ES-I3 (cell line): ENCODE results near the gene IGFLR1.
"Not testable (repeated sequence)": the region's sequence is repeated elsewhere in the genome, so short reads cannot be mapped to it uniquely, and the experiment has no call there.

Experiments used
- H3K36me3 ChIP-seq: 2 replicates; pipeline ENCODE4 v1.6.1; 2013; ENCODE audit warnings: mild to moderate bottlenecking, low read length, control low read depth, moderate library complexity; ENCODE audit not compliant: insufficient read depth
- H3K4me1 ChIP-seq: 2 replicates; pipeline ENCODE4 v1.6.1; 2013; ENCODE audit warnings: mild to moderate bottlenecking, control low read depth, low read length; ENCODE audit not compliant: insufficient read depth
- H3K9ac ChIP-seq: 2 replicates; pipeline ENCODE4 v1.6.1; 2013; ENCODE audit warnings: low read depth, mild to moderate bottlenecking, low read length, moderate library complexity
- H3K9me3 ChIP-seq: 2 replicates; pipeline ENCODE4 v1.6.1; 2013; ENCODE audit warnings: mild to moderate bottlenecking, low read length, moderate library complexity; ENCODE audit not compliant: control insufficient read depth, insufficient read depth

IGFLR1 gene

DNA sequence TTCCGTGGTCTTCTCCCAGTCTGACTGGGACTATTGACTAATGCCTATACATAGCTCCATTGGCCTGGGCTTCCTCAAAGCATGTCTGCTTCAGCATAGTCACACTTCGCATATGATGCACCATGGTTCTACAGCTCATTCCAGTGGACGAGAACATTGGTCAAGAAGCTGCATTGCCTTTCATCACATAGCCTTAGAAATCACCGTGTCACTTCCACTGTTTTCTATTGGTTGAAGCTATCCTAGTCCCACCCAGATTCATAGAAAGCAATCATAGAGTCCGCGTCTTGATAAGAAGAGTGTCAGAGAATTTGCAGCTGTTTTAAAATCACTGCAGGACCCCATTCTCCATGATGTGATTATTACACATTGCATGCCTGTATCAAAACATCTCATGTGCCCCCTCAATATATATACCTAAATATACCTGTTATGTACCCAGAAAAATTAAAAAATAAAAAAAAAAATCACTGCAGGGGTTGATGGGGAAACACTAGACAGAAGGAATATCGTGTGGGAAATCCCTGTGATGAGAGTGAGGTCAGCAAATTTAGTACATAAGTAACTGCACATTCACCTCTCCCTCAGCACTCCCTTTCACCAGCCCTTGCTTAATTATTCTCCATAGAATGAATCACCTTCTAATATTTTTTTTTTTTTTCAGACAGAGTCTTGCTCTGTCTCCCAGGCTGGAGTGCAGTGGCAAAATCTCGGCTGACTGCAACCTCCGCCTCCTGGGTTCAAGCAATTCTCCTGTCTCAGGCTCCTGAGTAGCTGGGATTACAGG, 31.0 kb upstream of the IGFLR1 start:
- Histone ChIP-seq H3K4me1 (peaks cover 13% of the 10 kb centered on the region), H3K36me3 (no peaks in the 10 kb centered on the region), H3K9ac (no peak overlapping the region), H3K9me3 (no peaks in the 10 kb centered on the region)

DNA sequence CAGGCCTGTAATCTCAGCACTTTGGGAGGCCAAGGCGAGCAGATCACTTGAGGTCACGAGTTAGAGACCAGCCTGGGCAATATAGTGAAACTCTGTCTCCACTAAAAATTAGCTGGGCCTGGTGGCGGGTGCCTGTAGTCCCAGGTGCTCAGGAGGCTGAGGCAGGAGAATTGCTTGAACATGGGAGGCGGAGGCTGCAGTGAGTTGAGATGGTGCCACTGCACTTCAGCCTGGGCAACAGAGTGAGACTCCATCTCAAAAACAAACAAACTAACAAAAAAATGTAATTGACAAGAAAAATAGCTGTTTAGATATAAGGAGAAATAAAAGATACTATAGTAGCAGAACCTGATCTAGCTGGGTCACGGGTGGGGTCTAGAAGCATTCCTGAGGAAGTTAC, 30.1 kb upstream of the IGFLR1 start:
- not testable (repeated sequence) for H3K9me3 ChIP-seq, H3K9ac ChIP-seq, H3K36me3 ChIP-seq
- peaks cover 10% of the 10 kb centered on the region for H3K4me1 ChIP-seq

DNA sequence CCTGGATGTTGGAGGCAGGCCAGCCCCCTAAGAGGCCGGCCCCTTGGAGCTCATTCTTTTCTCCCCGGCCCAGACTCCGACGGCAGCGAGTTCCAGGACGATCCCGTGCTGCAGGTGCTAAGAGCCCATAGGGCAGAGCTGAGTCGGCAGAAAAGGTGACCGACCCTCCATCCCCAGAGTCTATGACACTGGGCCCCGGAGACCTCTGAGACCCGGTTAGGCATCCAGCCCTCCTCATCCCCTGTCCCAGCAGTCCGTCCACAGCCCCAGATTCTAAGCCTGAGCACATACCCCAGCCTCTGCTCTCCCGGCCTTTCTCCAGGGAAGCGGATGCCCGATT, 25.8 kb upstream of the IGFLR1 start:
- Histone ChIP-seq H3K36me3 (no peaks in the 10 kb centered on the region; the same call in 1 of the 2 replicates), H3K9ac (no peak overlapping the region), H3K9me3 (no peaks in the 10 kb centered on the region), H3K4me1 (no peaks in the 10 kb centered on the region; the same call in 1 of the 2 replicates)

DNA sequence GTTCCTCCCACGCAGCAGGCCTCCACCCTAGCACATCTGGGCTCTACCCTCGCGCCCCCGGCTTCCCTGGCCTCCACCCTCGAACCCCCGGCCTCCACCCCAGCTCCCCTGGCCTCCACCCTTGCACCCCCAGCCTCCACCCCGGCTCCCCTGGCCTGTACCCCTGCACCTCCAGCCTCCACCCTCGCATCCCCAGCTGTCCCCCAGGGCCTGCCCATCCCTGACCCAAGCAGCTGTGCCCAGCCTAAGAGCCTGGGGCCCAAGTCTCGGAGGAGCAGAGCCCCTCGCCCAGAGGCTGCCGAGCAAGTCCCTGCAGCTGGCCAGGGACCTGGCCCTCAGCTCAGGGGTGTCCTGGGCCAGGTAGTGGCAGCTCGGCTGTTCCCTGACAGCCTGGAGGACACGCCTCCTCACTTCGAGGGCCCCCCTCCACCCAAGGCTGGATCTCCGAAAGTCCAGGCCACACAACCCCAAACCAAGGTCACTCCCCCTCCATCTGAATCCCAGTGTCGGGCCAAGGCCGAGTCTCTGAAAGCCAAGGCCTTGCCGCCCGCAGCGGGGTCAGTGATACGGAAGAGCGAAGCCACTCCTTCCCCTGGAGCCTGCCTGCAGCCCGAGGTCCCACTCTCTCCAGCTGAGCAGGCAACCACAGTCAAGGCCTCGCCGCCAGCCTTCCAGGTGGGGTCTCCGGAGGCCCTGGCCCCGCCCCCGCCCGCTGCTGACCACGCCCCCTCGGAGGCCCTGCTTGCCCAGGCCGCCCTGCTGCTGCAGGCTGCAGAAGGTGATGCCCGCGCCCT, 25.2 kb upstream of the IGFLR1 start:
- no peak overlapping the region for H3K9ac ChIP-seq
- H3K36me3 ChIP-seq, result no peaks in the 10 kb centered on the region; the same call in 1 of the 2 replicates
- H3K4me1 ChIP-seq, result no peaks in the 10 kb centered on the region; the same call in 1 of the 2 replicates
- H3K9me3 ChIP-seq, result no peaks in the 10 kb centered on the region

DNA sequence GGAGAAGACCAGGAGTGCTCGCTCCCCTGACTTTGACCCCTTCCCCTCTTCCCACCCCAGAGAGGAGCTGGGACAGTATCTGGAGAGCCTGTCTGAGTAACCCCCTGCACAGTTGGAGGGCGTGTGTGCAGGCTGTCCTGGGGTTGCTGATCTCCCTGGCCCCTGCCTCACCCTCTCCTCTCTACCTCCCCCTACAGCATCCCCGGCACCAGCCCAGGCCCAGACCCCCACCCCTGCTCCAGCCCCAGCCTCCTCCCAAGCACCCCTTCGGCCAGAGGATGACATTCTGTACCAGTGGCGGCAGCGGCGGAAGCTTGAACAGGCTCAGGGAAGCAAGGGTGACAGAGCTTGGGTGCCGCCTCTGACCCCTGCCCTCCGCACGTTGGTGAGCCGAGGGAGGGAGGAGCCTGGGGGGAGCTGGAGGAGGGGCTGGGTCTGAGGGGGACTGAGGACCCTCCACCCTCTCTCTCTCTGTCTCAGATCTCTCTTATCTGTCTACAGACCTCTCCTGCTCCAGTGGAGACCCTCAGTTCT, 24.4 kb upstream of the IGFLR1 start:
- Histone ChIP-seq H3K4me1 (no peaks in the 10 kb centered on the region; the same call in 1 of the 2 replicates), H3K9ac (no peak overlapping the region), H3K36me3 (no peaks in the 10 kb centered on the region; the same call in 1 of the 2 replicates), H3K9me3 (no peaks in the 10 kb centered on the region)

DNA sequence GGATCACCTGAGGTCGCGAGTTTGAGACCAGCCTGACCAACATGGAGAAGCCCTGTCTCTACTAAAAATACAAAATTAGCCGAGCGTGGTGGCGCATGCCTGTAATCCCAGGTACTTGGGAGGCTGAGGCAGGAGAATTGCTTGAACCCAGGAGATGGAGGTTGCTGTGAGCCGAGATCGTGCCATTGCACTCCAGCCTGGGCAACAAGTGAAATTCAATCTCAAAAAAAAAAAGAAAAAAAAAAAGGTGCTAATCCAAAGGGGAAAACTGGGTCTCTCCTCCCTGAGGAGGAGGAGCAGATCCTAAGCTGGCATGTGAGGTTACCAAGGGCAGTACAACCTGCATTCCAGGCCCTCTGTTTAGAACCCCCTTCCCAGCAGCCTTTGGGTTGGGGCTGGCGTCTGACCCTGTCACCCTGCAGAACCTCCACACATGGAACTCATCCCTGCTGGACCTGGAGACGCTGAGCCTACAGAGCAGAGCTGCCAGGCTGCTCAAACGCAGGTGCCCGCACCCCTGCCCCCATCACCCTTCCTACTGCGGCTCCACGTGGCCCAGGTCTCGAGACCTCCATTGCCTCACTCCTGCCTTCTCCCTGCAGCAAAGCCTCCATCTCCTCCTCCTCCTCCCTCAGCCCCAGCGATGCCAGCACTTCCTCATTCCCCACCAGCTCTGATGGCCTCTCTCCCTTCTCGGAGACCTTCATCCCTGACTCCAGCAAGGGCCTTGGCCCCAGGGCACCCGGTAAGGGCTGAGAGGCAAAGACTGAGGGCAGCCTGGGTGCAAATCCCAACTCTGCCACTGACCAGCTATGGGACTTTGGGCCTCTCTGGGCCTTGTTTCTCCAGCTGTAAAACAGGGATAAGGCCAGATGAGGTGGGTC, 22.4 kb upstream of the IGFLR1 start:
- H3K9ac ChIP-seq, result no peak overlapping the region
- H3K9me3 ChIP-seq, result no peaks in the 10 kb centered on the region
- no peaks in the 10 kb centered on the region; the same call in 1 of the 2 replicates for H3K36me3 ChIP-seq
- H3K4me1 ChIP-seq, result no peaks in the 10 kb centered on the region; the same call in 1 of the 2 replicates

DNA sequence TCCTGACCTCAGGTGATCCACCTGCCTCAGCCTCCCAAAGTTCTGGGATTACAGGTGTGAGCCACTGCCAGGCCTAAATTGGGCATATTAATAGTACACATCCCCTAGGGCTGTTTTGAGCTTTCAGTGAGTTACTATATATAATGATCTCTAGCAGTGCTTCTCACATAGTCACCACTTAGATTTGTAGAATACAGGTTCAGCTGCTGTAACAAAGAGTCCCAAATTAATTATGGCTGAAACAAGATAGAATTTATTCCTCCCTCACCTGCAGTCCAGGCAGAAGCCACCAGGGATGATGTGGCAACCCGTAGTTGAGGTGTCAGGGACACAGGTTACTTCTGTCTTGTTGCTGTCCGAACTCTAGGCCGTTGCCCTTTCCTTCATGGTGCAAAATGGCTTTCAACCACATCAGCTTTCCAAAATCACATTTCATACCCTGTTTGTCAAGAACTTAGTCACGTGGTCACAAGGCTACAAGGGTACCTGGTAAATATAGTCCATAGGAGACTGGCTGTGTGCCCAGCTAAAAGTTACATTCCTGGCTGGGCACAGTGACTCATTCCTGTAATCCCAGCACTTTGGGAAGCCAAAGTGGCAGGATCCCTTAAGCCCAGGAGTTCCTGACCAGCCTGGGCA, 18.6 kb upstream of the IGFLR1 start:
- H3K9me3 ChIP-seq, result no peaks in the 10 kb centered on the region
- H3K9ac ChIP-seq, result no peak overlapping the region
- no peaks in the 10 kb centered on the region; the same call in 1 of the 2 replicates for H3K36me3 ChIP-seq
- no peaks in the 10 kb centered on the region; the same call in 1 of the 2 replicates for H3K4me1 ChIP-seq

DNA sequence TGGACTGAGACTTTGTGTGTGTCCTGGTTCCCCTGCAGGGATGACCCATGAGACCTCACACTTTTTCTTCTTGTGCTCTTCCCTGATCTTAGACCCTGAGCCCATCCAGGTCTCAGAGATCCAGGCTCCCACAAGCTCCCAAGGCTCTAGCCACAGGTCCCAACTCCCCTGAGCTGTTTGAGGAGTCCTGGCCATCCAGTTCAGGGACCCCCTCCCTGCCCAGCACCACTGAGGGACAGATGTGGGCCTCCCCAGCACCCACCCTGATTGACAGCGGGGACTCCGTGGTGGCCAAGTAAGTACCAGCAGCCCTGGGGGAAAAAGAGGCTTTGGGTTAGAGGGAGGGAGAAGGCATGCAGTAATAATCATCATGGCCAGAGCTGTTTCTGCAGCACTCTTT, 17.4 kb upstream of the IGFLR1 start:
- no peaks in the 10 kb centered on the region; the same call in 1 of the 2 replicates for H3K36me3 ChIP-seq
- peaks cover 3% of the 10 kb centered on the region; the same call in 1 of the 2 replicates for H3K4me1 ChIP-seq
- H3K9ac ChIP-seq, result no peak overlapping the region
- no peaks in the 10 kb centered on the region for H3K9me3 ChIP-seq

DNA sequence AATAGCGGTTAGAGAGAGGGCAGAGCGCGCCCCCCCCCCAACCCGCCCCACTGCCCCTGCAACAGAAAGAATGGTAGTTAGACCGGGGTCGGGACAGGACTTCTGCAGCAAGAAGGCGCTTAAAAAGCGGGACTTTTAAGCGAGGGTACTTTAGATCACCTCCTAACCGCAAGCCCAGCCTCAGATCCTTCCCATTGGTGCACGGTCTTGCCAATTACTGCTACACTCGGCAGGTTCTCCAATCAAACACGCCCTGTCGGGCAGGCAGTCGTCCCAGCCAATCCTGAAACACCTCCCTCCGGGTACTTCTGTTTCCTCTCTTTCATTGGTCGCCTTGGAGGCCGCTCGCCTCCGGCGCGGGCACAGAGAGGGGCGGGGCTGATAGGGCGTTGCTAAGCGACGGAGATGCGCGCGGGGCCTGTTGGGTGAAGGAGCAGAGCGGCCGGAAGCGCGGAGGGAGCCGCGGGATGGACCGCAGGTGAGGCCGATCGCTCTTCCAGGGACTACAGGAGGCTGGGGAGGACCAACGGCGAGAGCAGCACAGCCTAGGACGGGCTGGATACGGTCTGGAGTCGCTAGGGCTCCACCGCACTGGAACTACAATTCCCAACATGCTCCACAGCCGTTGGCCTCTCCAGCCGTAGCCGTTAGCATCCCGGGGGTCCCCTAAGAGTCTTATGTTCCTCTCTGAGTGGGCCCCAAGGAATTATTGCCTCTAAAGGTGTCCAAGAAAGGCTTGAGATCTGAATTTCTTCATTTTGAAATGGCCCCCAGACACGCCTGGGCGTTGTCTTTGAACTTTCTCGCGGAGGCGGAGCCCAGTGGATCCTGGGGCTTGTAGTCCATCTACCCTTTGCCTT, 15.7 kb upstream of the IGFLR1 start, which contains the start of gene PROSER3:
Gene PROSER3 (plus strand): TSS at position 428 of the 860 bp plus-strand sequence. CDS start 40 bp downstream, at position 468.
- Histone ChIP-seq H3K4me1 (peaks cover 3% of the 10 kb centered on the region; the same call in 1 of the 2 replicates), H3K9ac (peak within 1 kb of the TSS; percentile 95), H3K9me3 (no peaks in the 10 kb centered on the region), H3K36me3 (no peaks in the 10 kb centered on the region)

DNA sequence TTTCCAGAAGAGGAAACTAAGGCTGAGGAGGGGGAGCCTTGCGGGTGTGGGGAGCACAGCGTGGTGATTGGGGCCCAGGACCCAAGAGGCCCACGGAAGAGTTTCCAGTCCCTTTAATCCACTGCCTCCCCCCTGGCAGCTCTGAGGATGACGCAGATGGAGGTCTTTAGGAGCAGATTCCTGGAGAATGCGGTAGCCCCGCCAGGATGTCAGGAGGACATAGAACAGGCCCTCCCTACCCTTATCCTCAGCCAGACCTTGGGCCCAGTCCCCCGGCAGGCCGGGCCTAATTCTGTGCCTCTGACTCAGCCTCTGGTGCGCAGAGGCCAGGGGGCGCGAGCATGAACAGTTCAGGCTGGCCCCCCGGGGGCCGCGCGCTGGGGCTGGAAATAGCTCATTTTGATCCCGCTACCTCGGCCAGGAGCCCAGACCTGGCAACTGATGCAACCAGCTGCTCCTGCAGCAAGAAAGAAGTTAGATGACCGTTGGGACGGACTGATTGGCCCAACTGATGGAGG, 15.0 kb upstream of the IGFLR1 start:
- Histone ChIP-seq H3K9me3 (no peaks in the 10 kb centered on the region), H3K9ac (peak overlapping the region; percentile 95), H3K36me3 (no peaks in the 10 kb centered on the region), H3K4me1 (peaks cover 3% of the 10 kb centered on the region; the same call in 1 of the 2 replicates)

DNA sequence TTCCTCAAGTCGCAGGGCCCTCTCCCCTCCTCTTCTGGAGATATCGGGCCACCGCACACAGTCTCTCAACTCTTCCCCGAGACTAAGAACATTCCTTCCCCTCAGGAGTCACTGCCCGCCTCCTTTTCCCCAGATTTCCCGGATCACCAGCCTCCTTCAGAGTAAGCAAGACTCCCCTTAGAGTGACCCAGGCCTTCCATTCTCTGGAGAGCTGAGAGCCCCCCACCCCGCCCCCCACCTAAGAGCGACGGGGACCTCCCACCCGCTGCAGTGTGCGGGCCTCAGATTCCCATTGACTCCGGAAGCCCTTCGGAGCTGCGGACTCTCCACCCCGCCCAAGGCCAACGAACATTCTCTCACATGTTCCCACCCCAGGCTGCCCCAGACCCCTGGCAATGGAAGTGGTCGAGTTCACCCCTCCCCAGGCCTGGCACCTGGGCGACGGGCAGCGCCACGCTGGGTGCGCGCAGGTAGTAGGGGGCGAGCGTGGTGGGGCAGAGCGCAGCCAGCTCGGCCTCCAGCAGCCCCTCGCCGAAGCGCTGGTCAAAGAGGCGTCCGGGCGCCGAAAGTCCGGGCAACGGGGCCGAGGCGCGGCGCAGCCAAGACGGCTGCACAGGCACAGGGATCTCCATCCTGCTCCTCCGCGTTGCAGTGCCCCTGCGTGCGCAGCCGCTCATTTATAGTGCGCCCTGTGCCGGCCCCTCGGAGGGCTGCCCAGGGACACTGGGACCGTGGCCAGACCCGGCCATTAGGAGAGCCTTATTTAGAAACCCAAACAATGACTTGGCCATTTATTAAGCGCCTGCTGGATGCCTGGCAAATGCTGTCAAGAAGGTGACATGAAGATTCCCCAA, 14.4 kb upstream of the IGFLR1 start, which contains the start of gene HSPB6:
Gene HSPB6 (minus strand): TSS at position 653 of the 854 bp plus-strand sequence. CDS start 21 bp downstream, at position 632.
- Histone ChIP-seq H3K36me3 (no peaks in the 10 kb centered on the region), H3K9ac (peak within 1 kb of the TSS; percentile 95), H3K9me3 (no peaks in the 10 kb centered on the region), H3K4me1 (peaks cover 3% of the 10 kb centered on the region; the same call in 1 of the 2 replicates)
